ENCODE results near the gene FYN.

GRCh38 chr6:111706841-111707391 lies 166.3 kb downstream of the FYN start:
- TF ChIP-seq ZNF710 (CRISPR knock-in tag; IDR thresholded peaks at IDR 0.05; ENCODE audit: borderline replicate concordance): no peak
- no peak for TF ChIP-seq FOXJ3 (CRISPR knock-in tag; IDR thresholded peaks at IDR 0.05; ENCODE audit: borderline replicate concordance)
- no peak for TF ChIP-seq JUND (CRISPR knock-in tag; IDR thresholded peaks at IDR 0.05)
- no peak for TF ChIP-seq ZFP36L2 (CRISPR knock-in tag; IDR thresholded peaks at IDR 0.05)
- no peak for TF ChIP-seq CEBPZ (IDR thresholded peaks at IDR 0.05; ENCODE audit: low read length)
- no peak for TF ChIP-seq ZKSCAN1 (IDR thresholded peaks at IDR 0.05; ENCODE audit: low read length)
- no peak for TF ChIP-seq POLR2AphosphoS5 (IDR thresholded peaks at IDR 0.05; ENCODE audit: low read depth, low read length)
- TF ChIP-seq CEBPB (IDR thresholded peaks at IDR 0.05; ENCODE audit: borderline replicate concordance, low read depth, low read length): no peak
- TF ChIP-seq HMGXB4 (CRISPR knock-in tag; IDR thresholded peaks at IDR 0.05; ENCODE audit: borderline replicate concordance in 1 of 2, low read depth in 1 of 2): no peak
- TF ChIP-seq ZZZ3 (CRISPR knock-in tag; IDR thresholded peaks at IDR 0.05; ENCODE audit: borderline replicate concordance): no peak
- no peak for TF ChIP-seq ZNF558 (CRISPR knock-in tag; IDR thresholded peaks at IDR 0.05; ENCODE audit: borderline replicate concordance)
- TF ChIP-seq, protein P1, sequence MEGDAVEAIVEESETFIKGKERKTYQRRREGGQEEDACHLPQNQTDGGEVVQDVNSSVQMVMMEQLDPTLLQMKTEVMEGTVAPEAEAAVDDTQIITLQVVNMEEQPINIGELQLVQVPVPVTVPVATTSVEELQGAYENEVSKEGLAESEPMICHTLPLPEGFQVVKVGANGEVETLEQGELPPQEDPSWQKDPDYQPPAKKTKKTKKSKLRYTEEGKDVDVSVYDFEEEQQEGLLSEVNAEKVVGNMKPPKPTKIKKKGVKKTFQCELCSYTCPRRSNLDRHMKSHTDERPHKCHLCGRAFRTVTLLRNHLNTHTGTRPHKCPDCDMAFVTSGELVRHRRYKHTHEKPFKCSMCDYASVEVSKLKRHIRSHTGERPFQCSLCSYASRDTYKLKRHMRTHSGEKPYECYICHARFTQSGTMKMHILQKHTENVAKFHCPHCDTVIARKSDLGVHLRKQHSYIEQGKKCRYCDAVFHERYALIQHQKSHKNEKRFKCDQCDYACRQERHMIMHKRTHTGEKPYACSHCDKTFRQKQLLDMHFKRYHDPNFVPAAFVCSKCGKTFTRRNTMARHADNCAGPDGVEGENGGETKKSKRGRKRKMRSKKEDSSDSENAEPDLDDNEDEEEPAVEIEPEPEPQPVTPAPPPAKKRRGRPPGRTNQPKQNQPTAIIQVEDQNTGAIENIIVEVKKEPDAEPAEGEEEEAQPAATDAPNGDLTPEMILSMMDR (CRISPR knock-in tag; IDR thresholded peaks at IDR 0.05): no peak

Data from HepG2 (cell line).